HG03025 (cell line): ENCODE results near the gene TSPO2.

Source experiments
- ATAC-seq: cut with Tn5 transposase; IDR thresholded peaks from one replicate; pipeline ENCODE4 v1.9.1; 2021; ENCODE audit warnings: mild to moderate bottlenecking, moderate library complexity; ENCODE audit not compliant: unreplicated experiment, low FRiP score

The TSPO2 gene

DNA sequence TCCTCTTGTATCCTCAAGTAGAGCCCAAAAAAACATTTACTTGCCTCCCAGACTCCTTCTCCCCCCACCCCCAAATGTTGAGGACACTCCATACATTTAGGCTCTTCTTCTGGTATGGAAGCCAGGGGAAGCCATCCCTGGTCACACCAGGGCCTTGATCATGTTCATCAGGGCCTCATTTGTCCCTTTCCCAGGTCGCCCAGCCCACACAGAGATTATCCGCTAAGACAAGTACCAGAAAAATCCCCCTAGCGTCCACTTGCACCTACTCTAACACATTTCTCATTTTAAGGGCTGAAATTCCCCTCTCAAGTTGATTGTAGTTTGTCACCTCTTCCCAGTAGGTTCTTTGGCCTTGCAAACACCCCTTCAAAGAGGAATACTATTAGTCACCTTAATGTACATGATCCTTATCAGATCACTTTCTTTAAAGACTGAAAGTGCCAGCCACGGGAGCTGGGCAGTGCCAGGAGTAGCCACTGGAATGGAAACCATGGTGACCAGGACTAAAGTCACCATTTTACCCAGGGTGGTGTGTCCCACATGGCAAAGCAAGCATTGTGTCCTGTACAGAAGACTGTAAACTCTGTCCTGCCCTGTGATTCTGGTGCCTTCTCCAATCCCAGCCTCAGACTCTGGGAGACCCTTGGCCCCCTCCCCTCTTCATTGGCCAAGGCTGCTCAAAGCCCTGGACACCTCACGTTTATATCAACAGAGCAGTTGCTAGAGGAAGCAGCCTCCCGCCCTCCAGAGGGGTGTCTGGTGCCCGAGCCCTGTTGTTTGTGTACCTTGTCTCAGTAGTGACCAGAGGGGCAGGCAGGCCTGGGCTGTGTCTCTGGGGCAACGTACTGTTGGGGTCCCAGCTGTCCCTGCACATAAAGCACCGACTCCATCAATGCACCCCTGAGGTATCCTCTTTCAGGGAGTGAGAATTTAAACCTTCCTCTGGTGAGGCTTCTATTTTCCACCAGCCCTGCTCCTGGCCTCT lies 5.8 kb downstream of the TSPO2 start:
- ATAC-seq: no peak

- no peak for ATAC-seq
Observed at GRCh38 chr6:41049521-41049920, 7.3 kb downstream of the TSPO2 start.

DNA sequence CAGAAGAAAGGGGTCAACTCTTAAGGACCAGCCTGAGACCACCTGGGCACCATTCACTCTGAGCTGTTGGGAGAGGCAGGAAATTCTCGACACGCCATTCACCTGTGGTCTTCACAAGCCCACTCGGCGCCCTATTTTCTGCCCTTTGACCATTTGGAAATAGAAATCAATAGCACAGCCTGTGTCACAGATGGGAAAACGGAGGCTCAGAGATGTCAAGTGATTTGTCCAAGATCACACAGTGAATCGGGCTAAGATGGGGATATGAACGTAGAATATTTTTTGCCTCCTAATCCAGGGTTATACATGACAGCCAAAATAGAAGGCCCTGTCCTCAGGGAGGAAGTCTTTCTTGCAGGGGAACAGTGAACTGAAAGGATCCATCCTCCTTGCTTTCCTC lies 7.7 kb downstream of the TSPO2 start:
- no peak for ATAC-seq

DNA sequence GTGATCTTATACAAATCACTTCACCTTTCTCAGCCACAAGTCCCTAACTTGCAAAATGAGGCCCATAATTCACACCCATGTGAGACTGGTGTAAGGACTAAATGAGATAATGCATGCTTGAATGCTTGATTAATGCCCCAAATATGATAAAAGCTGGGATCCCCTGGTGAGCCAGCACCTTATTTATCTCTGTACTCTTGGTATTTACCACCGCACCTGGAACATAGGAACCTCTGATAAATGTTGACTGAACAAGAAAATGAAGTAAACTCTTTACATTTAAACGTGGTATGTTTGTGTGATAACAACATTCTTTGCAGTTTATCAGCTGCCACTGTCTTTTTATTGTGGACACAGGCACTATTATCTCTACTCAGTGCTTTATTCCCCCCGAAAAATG lies 8.3 kb downstream of the TSPO2 start:
- no peak for ATAC-seq

GRCh38 chr6:41051873-41052272 lies 9.6 kb downstream of the TSPO2 start:
- ATAC-seq: no peak

DNA sequence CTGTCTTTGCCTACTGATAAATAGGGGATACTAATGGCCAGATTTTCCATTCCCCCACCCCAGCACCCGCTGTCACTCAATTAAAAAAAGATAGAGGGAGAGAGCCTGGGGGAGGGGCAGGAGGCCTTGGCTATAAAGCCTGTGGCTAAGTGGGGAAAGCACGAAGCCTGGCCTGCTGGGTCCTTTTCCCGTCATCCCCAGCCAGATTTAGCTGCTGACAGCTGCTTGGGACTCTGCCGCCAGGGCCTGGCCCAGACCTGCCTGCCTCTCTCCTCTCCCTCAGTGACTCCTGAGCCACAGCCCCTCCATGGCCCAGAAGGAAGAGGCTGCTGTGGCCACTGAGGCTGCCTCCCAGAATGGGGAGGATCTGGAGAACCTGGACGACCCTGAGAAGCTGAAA lies 10.8 kb downstream of the TSPO2 start, which contains the start of gene APOBEC2:
APOBEC2 (plus strand) TSS at position 162 of the 400 bp plus-strand sequence; CDS start at position 308, 146 bp downstream.
- no peak for ATAC-seq

- no peak for ATAC-seq
Observed at GRCh38 chr6:41054511-41054910, 12.2 kb downstream of the TSPO2 start.

DNA sequence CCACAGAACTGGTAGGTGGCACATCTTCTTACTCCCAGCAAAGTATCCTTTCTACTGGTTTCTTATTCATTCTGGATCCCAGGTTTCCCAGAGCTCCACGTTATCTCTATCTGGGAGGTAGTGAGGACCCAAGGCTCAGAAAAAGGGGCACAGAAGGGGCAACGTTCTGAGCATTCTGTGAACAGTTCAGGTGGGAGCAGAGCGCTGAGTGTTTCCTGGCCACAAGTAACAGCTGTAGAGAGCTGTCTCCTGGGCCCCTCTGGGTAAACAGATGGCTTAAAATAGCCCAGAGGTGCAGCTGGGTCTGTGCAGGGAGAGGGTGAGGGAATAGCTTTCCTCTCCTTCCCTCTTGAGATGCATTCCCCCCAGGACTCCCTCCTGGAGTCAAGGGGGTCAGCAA lies 12.9 kb downstream of the TSPO2 start:
- no peak for ATAC-seq

DNA sequence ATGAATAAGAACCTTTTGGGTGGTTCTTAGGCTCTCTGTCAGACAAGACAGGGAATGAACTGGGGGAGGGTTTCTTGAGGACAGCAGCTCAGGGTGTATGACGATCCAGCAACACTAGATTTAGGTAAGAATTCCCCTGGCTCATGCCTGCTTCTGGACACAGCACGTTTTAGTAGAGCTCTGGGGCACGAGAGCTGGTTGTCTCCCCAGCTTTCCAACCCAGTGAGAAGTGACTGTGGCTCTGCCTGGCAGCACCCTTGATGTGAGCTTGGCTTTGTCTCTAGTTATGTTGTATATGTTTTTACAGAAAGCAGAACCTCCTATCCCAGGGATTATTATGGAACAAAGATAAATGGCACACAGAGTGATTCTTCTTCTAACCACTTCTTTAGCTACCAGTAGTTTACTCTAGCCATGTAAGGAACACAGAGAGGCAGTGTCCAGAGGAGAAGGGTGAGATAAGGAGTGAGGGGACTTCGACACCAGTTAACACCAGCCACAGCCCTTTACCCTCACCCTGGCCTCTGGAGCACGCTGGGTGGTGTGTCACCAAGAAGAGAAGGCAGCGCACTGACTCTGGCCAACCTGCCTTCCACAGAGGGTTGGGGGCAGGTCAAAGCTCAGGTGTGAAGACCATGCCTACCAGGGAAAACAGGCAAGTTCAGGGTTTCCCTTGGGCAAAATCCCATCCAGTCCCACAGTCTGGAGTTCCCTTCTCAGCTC lies 14.7 kb downstream of the TSPO2 start:
- no peak for ATAC-seq

- no peak for ATAC-seq
Observed at GRCh38 chr6:41058783-41059181, 16.5 kb downstream of the TSPO2 start.

DNA sequence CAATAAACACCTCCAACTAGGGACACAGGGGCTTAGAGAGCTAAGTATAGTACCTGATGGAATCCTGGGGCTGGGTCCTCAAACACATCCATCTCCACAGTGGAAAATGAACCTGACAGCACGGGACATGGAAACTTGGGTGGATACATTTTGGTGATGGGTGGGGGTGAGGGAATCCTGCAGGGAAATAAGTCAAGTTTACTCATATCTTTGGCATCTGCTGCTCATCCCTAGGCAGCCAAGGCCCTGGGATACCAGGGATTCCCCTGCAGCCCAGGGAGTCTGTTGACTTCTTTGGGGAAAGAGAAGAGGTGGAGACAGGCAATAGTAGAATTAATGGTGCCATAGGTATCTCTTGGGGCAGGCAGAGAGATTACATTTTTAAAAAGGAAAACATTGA lies 17.3 kb downstream of the TSPO2 start:
- ATAC-seq: no peak

DNA sequence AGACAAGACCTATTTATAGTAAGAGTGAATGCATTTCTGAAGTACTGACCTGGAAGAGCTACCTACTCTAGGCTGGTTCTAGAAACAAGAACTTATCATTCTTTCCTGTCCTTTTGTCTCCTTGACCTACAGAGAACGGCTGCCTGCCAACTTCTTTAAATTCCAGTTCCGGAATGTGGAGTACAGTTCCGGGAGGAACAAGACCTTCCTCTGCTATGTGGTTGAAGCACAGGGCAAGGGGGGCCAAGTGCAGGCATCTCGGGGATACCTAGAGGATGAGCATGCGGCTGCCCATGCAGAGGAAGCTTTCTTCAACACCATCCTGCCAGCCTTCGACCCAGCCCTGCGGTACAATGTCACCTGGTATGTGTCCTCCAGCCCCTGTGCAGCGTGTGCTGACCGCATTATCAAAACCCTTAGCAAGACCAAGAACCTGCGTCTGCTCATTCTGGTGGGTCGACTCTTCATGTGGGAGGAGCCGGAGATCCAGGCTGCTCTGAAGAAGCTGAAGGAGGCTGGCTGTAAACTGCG lies 19.0 kb downstream of the TSPO2 start:
- ATAC-seq: no peak

DNA sequence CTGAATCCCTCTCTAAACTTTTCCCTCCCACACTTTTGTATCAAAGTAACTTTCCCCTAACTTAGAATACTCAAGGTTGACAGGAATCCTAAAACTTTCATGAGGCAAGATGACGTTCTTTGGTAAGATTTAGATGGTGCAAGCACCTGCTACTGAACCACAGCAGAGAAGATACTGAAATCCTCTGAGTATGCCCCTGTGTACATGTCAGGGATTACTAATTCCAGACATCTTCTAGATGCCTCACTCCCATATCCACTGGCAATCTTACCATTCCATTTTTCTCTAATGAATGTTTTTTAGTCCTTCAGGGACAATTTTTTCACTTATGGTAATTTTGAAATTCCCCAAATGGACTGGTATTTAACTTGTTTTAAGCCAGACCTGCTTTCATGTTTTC lies 19.8 kb downstream of the TSPO2 start:
- no peak for ATAC-seq

GRCh38 chr6:41063884-41064285 lies 21.6 kb downstream of the TSPO2 start:
- no peak for ATAC-seq

DNA sequence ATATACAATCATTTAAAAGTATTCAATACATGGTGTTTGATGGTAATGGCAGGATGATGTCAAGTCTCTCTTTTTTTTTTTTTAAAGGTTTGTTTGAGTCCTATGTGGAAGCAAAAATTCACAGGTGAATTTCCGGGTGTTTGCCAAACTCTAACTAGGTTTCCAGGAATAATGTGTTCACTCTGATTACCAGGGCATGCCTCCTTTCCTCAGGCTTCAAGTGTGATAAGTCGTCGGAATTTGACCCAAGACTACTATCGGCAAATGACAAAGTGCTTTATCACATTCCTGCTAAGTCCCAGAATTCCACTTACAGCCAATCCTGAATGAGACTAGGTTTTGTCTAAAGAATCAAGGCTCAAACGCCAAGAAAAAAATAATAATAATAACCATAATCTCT lies 22.6 kb downstream of the TSPO2 start:
- ATAC-seq: no peak

DNA sequence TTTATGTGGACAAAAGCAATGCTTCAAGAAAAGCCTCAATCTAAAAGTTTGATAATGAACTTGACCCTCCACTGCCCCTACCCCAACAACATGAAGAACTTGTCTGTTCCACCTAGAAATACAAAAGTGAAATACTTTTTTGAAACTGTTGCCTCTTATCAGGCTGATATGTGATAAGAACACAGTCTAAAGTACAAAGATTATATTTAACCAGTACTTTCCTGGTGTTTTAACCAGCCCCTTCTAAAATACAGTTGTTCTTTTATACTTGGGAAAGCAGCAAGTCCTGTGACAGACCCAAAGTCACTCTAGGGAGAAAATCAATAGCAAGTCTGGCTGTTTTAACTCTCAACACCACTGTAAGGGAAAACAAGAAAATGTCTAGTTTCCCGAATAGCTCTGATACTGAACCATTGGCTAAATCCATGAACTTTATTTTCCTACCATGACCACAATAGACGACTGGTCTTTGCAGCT lies 23.3 kb downstream of the TSPO2 start:
- ATAC-seq: no peak

GRCh38 chr6:41066867-41067304 lies 24.6 kb downstream of the TSPO2 start:
- no peak for ATAC-seq

DNA sequence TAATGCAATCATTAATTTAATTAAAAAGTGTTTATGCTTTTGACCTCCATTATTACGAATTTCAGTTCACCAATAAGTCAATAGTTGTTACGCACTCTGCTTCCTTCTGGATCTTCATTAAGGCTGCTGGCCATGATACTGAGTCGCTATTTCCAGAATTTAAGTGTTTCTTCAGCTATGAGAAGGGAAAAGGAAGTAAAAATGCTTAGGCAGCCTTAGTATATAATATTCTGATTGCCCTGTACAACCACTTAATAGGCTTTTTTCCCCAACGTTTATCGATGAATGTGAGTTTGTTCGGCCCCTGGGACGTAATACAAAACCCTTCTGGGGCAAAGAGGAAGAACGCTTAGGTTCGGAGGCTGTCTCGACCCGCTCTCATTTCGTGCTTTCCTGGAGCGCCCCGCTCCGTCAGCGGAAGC lies 29.2 kb downstream of the TSPO2 start:
- ATAC-seq: peak; percentile 27

- peak; percentile 56 for ATAC-seq
Observed at GRCh38 chr6:41071923-41072835, 29.9 kb downstream of the TSPO2 start, which contains the start of gene OARD1. Gene OARD1 (minus strand): TSS chr6:41072356. CDS start chr6:41071634, 722 bp downstream.

- ATAC-seq: peak; percentile 54
Observed at GRCh38 chr6:41072836-41073202, 30.6 kb downstream of the TSPO2 start, which contains the start of gene NFYA. Gene NFYA (plus strand): TSS chr6:41072974. CDS start chr6:41079090, 6,116 bp downstream.
